ENCODE results near the gene SORBS1. TPM values are rescaled to one million over a fixed set of nuclear protein-coding genes. Genes with fewer than 3 reads are reported as not detected.

The SORBS1 gene
- total RNA-seq, 8 experiments from 2014 or later = 2.0 to 105 (median 35.8) TPM

DNA sequence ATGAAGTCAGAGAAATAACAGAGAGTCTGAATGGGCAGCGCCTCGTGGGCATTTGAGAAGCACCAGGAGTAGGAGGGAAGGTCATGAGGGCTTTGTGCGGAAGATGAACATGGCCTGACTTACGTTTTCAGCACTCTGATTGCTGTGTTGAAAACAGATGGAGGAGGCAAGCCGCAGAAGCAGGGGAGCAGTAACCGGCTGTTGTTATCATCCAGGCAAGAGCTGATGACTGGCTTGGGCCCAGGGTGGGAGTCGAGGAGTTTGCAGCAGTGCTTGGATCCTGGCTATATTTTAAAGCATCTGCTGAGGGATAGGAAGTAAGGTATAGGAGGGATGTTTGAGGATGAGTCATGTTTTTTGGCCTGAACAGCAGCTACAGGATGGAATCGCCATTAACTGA, 257.6 kb downstream of the SORBS1 start:
- no peaks in the 10 kb centered on the region for H3K4me1 ChIP-seq (replicated peaks in 1 of 2)
- WGBS, 10 experiments = 39 to 100% (median 86%) methylated on average over 1 to 8 of the region's 8 CpGs; no CpG with 5 or more reads in 1 of the 10 experiments
- no peak overlapping the region for H3K4me3 ChIP-seq
- in situ Hi-C loops (cut with MboI; ENCODE audit: low pct_unique_long_range_greater_than_20kb in 2 of 9, low sequenced_read_pairs in 9 of 9, unreplicated experiment in 9 of 9) = no loop called here
- ATAC-seq (replicated peaks in 6 of 8) = no peak
- no peak overlapping the region for H3K27ac ChIP-seq

DNA sequence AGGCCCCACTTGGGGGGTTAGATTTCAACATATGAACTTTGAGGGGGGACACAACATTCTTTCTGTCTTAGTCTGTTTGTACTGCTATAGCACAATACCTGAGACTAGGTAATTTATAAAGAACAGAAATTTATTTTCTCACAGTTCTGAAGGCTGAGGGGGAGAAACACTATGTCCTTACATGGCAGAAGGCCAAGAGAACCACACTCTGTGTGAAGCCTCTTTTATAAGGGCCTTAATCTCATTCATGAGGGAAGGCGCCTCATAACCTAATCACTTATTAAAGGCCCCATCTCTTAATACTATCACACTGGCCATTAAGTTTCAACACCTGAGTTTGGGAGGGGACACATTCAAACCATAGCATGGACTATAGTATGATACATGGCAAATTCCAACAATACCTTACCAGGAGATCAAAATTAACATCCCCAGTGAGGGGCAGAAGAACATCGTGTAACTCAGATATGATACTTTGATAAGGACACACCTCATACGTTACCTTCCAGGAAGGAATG, 261.1 kb downstream of the SORBS1 start:
- in situ Hi-C loops (cut with MboI; ENCODE audit: low pct_unique_long_range_greater_than_20kb in 2 of 9, low sequenced_read_pairs in 9 of 9, unreplicated experiment in 9 of 9) = no loop called here
- 60 to 100% (median 91%) methylated on average over 1 to 3 of the region's 3 CpGs; no CpG with 5 or more reads in 4 of the 10 experiments for WGBS, 10 experiments
- ATAC-seq (replicated peaks in 6 of 8) = no peak

DNA sequence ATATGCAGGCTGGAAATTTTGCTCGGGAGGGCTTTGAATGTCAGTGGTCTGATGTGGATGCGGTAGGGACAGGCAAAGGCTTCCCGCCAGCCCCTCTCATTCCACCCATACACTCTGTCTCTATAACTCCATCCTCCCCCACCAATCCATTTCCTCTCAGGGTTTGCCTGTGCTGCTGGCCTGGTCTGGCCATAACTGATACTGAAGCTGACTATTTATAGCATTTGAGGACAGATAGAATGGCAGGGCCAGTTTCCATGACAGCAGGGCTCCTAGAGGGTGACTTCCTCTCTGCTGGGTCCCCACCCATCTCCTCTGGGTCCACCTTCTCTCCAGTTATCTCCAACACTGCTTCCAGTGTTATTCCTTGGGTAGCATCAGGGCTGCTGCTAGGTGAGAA, 263.8 kb downstream of the SORBS1 start:
- 40 to 90% (median 83%) methylated on average over 1 to 3 of the region's 3 CpGs; no CpG with 5 or more reads in 7 of the 10 experiments for WGBS, 10 experiments
- peaks cover 3 to 6% of the 10 kb centered on the region in 2 donors for H3K4me1 ChIP-seq (replicated peaks in 1 of 2)
- no peak overlapping the region for H3K27ac ChIP-seq
- H3K4me3 ChIP-seq = no peak overlapping the region
- ATAC-seq (replicated peaks in 6 of 8) = peak in 5 of 8 experiments; percentile 38 to 82 (median 78)
- in situ Hi-C loops (cut with MboI; ENCODE audit: low pct_unique_long_range_greater_than_20kb in 2 of 9, low sequenced_read_pairs in 9 of 9, unreplicated experiment in 9 of 9) = no loop called here

More for the DNA sequence above, 261.1 kb downstream of the SORBS1 start:
- H3K4me1 ChIP-seq (replicated peaks in 1 of 2) = peaks cover 0 to 3% of the 10 kb centered on the region in 2 donors
- H3K27ac ChIP-seq = no peak overlapping the region
- no peak overlapping the region for H3K4me3 ChIP-seq

DNA sequence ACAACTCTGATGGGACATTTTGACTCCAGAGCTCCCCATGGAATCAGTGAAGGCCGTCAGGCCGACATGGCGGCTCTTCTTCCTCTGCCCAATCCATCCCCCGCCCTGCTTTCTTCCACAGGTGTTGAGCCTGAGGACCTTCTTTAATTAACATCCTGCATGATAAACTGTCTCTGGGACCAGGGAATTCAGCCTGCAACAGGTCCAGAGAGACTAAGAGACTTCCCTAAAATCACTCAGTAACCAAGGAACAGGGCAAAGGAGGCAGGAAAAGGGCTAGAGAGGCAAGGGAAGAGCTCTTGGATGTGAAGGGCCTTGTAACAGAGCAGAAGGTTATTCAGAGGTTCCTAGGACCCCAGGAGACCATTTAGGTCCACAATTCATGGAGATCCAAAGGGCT, 264.4 kb downstream of the SORBS1 start:
- Histone ChIP-seq H3K4me3 (no peak overlapping the region), H3K27ac (no peak overlapping the region), H3K4me1 (replicated peaks in 1 of 2) (peaks cover 3 to 6% of the 10 kb centered on the region in 2 donors)
- ATAC-seq (replicated peaks in 6 of 8) = no peak
- 91 to 100% (median 92%) methylated on average over 1 to 4 of the region's 4 CpGs; no CpG with 5 or more reads in 6 of the 10 experiments for WGBS, 10 experiments
- in situ Hi-C loops (cut with MboI; ENCODE audit: low pct_unique_long_range_greater_than_20kb in 2 of 9, low sequenced_read_pairs in 9 of 9, unreplicated experiment in 9 of 9) = no loop called here

DNA sequence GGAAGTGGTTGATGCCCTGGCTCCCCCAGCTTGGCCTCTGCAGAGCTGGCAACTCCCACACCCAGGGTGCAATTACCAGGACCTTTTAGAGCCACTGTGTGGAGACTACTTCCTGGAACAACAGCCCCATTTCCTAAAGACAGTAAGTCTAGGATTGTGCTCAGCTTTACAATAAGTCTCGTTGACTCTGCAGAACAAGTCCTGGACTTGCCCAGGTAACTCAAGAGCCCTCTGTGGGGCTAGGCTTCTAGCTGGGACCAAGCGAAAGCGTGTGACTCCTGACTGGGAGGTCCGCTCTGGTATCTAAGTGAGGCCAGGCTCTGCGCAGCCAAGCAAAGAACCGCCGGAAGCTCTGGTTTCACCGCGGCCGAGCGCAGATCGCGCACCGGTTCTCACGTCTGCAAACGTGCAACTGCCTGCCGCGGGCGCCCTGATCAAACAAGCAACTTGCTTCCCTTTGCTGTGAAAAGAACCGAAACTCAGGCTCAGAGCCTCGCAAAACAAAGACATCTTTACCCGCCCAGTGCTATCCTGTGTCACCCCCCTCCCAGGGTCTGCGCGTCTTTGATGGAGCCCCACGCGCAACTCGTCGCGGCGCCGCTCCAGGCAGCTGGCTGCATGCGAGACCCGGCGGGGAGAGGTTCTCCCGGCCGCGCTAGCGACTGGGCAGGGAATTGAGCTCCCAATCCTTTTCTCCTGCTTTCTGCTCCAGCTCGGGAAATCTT, 266.0 kb downstream of the SORBS1 start:
- in situ Hi-C loops (cut with MboI; ENCODE audit: low pct_unique_long_range_greater_than_20kb in 2 of 9, low sequenced_read_pairs in 9 of 9, unreplicated experiment in 9 of 9) = no loop called here
- Histone ChIP-seq H3K4me3 (no peak overlapping the region), H3K27ac (no peak overlapping the region), H3K4me1 (replicated peaks in 1 of 2) (peaks cover 3 to 6% of the 10 kb centered on the region in 2 donors)
- ATAC-seq (replicated peaks in 6 of 8) = peak in 3 of 8 experiments; percentile 15 to 43 (median 29)
- 7 to 67% (median 22%) methylated on average over 3 to 15 of the region's 39 CpGs; no CpG with 5 or more reads in 5 of the 10 experiments for WGBS, 10 experiments

DNA sequence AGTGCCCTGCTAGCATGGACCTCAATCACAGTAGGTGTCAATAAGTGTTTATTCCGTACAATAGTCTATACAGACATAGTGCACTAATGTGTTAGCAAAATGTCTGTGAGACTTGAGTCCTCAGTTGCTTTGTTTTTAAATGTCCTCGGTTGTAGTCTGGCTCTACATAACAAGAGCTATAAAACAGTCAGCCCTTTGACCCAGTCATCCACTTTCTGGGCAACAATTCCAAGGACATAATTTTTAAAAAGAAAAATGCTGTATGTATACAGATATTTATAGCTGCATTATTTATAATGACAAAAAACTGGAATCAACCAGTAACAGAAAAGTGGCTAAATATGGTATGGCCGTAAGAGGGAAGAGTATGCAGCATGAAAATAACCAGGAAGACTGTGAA, 267.5 kb downstream of the SORBS1 start:
- H3K27ac ChIP-seq = no peak overlapping the region
- H3K4me3 ChIP-seq = no peak overlapping the region
- 53 to 100% (median 68%) methylated on average over 1 to 3 of the region's 3 CpGs for WGBS, 10 experiments
- in situ Hi-C loops (cut with MboI; ENCODE audit: low pct_unique_long_range_greater_than_20kb in 2 of 9, low sequenced_read_pairs in 9 of 9, unreplicated experiment in 9 of 9) = no loop called here
- peaks cover 12 to 13% of the 10 kb centered on the region in 2 donors for H3K4me1 ChIP-seq (replicated peaks in 1 of 2)
- ATAC-seq (replicated peaks in 6 of 8) = no peak

DNA sequence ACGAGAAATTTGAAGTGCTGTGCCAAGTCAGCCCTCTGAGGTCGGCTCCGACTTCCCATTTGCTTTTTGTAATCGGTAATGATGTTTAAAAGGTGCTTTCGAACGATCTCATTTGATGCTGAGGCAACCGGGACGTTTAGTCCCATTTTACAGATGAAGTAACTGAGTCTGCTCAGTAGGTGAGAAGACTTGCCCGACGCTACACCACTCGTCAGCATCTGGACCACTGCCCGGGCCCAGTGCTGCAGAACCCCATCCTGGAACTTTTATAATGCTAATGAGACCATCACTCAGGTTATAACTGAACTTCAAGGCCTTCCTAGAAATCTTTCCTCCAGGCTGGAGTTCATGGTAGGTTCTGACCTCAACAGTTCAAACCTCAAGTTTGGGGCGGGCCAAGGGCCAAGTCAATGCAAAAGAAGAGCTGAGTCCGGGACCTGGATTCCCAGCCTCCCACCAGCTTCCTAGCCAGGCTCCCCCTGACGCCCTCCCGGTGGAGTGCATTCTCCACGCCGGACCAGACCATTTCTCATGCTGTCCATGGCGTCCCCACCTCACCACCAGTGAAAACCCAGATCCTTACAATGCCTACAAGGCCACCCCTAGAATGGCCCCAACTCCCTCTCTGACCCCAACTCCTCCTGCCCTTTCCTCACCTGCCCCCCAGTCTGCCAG, 269.7 kb downstream of the SORBS1 start:
- 0 to 100% (median 67%) methylated on average over 1 to 10 of the region's 19 CpGs; no CpG with 5 or more reads in 2 of the 10 experiments for WGBS, 10 experiments
- in situ Hi-C loops (cut with MboI; ENCODE audit: low pct_unique_long_range_greater_than_20kb in 2 of 9, low sequenced_read_pairs in 9 of 9, unreplicated experiment in 9 of 9) = no loop called here
- Histone ChIP-seq H3K4me1 (replicated peaks in 1 of 2) (peaks cover 16 to 31% of the 10 kb centered on the region in 2 donors), H3K27ac (no peak overlapping the region), H3K4me3 (peak overlapping the region; percentile 52 to 70 (median 53))
- ATAC-seq (replicated peaks in 6 of 8) = no peak

DNA sequence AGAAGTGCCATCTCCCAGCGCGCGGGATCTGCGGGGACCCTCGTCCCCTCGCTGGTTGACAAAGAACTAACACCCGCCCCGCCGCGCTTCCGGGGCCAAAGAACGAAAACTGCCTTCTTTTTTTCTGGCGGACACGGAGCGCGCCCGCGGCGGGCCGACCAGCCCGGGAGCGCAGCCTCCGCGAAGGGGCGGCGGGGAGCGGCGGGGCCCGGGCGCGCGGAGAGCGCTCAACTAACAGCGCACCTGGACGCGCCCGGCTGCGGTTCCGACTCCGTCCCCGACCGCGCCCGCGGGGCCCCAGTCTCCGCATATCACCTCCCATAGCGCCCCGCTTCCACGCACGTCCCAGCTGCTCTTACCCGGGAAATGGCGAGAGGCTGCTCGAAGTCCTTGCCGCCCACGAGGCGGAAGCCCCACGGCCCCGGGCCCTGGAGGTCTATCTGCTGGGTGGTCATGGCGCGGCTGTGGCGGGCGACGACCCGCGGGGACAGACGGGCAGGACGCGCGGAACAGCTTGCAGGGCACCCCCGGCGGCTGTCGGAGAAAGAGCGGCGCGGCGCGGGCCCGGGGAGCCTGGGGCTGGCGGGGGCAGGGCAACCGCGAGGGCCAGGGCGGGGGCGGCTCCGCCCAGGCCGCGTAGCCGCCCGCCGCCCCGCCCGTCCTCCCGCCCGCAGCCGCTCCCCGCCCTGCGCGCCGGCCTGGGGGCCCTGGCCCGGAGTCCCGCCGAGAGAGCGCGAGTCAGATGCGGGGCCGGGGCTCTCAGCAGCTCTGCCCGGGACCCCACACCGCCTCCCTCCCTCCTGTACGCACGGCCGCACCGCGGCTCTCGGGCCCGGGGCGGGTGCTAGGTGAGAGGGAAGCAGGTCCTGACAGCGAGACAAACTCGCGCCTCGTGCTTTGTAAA, 270.5 kb downstream of the SORBS1 start, which contains the start of gene PDLIM1:
TSS of gene PDLIM1 (minus strand) at position 543 of the 904 bp plus-strand sequence. CDS start at position 455, 88 bp downstream.
- 0 to 60% (median 15%) methylated on average over 2 to 8 of the region's 119 CpGs; no CpG with 5 or more reads in 6 of the 10 experiments for WGBS, 10 experiments
- in situ Hi-C loops (cut with MboI; ENCODE audit: low pct_unique_long_range_greater_than_20kb in 2 of 9, low sequenced_read_pairs in 9 of 9, unreplicated experiment in 9 of 9) = no loop called here
- peak; percentile 79 to 92 (median 86) for ATAC-seq (replicated peaks in 6 of 8)
- Histone ChIP-seq H3K4me1 (replicated peaks in 1 of 2) (peaks cover 16 to 32% of the 10 kb centered on the region in 2 donors), H3K27ac (peak within 1 kb of the TSS in 1 of 2 donors; percentile 80), H3K4me3 (peak within 1 kb of the TSS; percentile 52 to 70 (median 53))

DNA sequence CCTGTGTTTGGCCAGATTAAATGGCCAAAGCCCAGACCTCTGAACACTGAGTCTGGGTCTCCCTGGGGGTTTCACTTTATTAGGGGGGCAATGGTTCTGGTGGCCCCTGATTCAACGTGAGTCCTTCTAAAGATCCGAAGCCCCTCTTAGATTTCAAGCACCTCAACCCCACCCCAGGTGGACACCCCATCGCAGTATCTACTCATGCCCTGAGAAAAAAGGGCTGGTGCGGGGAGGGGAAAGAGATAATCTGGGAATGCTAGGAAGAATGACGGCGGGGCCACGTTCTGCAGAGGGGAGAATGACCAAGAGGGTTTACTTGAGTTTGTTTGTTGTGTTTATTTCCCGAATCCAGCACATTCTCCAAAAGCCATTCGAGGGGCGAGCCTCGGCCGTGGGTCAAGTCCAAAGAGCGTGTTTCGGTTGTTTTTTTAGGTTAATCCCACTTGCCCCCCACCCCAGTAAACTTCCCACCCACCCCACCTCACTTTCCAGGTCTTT, 271.2 kb downstream of the SORBS1 start:
- 0 to 83% (median 7%) methylated on average over 1 to 3 of the region's 14 CpGs; no CpG with 5 or more reads in 5 of the 10 experiments for WGBS, 10 experiments
- H3K4me1 ChIP-seq (replicated peaks in 1 of 2) = peaks cover 13 to 32% of the 10 kb centered on the region in 2 donors
- in situ Hi-C loops (cut with MboI; ENCODE audit: low pct_unique_long_range_greater_than_20kb in 2 of 9, low sequenced_read_pairs in 9 of 9, unreplicated experiment in 9 of 9) = no loop called here
- peak overlapping the region in 1 of 2 donors; percentile 80 for H3K27ac ChIP-seq
- H3K4me3 ChIP-seq = peak overlapping the region; percentile 52 to 70 (median 53)
- ATAC-seq (replicated peaks in 6 of 8) = no peak

DNA sequence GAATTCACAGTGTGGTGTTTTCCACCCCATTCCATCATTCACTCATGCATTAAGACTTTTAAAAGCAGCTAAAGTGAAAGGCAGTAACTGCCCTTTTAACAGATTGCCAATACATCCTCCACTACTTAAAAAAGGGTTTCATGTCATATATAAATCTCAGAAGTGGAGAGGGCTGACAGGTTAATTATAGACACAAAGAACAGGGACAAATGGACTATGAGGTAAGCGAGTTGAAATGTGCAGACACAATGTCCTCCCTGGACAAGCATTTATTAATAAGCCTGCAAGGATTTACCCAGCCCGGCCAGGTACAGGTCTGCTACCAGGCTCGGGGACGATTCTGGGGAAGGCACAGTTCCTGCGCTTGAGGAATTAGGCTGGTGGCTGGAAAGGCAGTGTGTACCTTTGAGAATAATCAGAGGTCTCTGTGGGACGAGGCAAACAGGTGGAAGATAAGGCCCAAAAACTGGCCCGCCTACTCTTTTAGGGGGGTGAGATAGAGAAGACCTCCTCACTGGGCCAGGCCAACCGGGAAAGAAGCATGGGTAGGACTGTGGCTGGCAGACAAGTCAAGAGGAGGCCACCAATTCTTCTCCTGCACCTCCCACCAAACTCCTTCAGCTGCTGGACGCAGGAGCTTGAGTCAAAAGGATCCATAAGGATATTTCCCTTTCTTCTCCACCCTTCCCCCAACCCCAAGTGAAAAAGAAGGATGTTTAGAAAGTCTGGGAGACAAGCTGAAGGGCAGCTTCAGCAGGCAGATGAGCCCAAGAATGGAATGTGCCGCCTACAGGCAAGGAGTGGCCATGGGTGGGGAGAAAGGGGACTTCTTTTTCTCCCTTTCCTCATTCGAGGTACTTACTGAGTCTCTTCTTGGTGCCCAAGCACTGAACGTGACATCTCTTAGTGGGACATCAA, 271.9 kb downstream of the SORBS1 start:
- in situ Hi-C loops (cut with MboI; ENCODE audit: low pct_unique_long_range_greater_than_20kb in 2 of 9, low sequenced_read_pairs in 9 of 9, unreplicated experiment in 9 of 9) = no loop called here
- peak in 5 of 8 experiments; percentile 31 to 56 (median 44) for ATAC-seq (replicated peaks in 6 of 8)
- WGBS, 10 experiments = 7 to 87% (median 56%) methylated on average over 1 to 6 of the region's 12 CpGs; no CpG with 5 or more reads in 2 of the 10 experiments
- H3K27ac ChIP-seq = peak overlapping the region in 1 of 2 donors; percentile 80
- peaks cover 13 to 32% of the 10 kb centered on the region in 2 donors for H3K4me1 ChIP-seq (replicated peaks in 1 of 2)
- peak overlapping the region; percentile 52 to 70 (median 53) for H3K4me3 ChIP-seq

DNA sequence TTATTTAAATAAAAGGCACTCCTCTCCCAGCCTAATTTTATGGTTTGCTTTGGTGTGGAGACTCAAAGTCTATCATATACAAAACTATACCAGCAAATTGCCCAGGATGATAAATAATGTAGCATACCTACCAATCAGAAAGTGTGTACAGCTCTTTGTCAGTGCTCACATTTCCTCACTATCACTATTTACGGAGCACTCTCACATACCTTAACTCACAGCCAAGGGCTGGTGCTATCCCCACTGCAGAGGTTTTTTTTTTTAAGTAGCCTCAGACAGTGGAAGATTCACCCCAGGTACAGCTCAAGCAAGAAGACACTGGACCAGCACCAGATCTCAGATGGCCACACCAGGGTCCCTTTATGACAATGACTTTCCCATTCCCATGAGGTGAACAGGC, 272.9 kb downstream of the SORBS1 start:
- Histone ChIP-seq H3K4me3 (peak overlapping the region in 3 of 5 donors; percentile 6 to 70 (median 53)), H3K27ac (peak overlapping the region in 1 of 2 donors; percentile 40), H3K4me1 (replicated peaks in 1 of 2) (peaks cover 13 to 27% of the 10 kb centered on the region in 2 donors)
- 60 to 100% (median 81%) methylated on average over 1 of the region's 1 CpG; no CpG with 5 or more reads in 2 of the 10 experiments for WGBS, 10 experiments
- in situ Hi-C loops (cut with MboI; ENCODE audit: low pct_unique_long_range_greater_than_20kb in 2 of 9, low sequenced_read_pairs in 9 of 9, unreplicated experiment in 9 of 9) = no loop called here
- no peak for ATAC-seq (replicated peaks in 6 of 8)
